ENCODE data around the gene PTMS. TPM values are rescaled to one million over a fixed set of nuclear protein-coding genes. Genes with fewer than 3 reads are reported as not detected.

Gene PTMS
- total and polyA plus RNA-seq, 9 of the 15 experiments (the other 6 are each of a cell fraction or from before 2014, with no cell fraction given): 5.1 to 287 (median 78.5) TPM

- TF ChIP-seq ZBTB5 (IDR thresholded peaks at IDR 0.05) (no peak; the same call in 1 of the 2 replicates), FOXJ3 (CRISPR knock-in tag; IDR thresholded peaks at IDR 0.05) (no peak), MAX (CRISPR knock-in tag; IDR thresholded peaks at IDR 0.05) (peak; percentile 96), TAF15 (IDR thresholded peaks at IDR 0.05; ENCODE audit: low read depth, low read length) (no peak), ZNF3 (CRISPR knock-in tag; IDR thresholded peaks at IDR 0.05) (no peak), ZNF253 (CRISPR knock-in tag; conservative IDR thresholded peaks at IDR 0.05) (no peak), NELFE (IDR thresholded peaks at IDR 0.05; ENCODE audit: insufficient read depth, insufficient read length) (no peak), STAT5B (CRISPR knock-in tag; IDR thresholded peaks at IDR 0.05) (no peak), KDM1A (IDR thresholded peaks at IDR 0.05) (no peak), MAFF (IDR thresholded peaks at IDR 0.05; ENCODE audit: low read length) (no peak), MAZ (CRISPR knock-in tag; conservative IDR thresholded peaks at IDR 0.05 in 1 of 2, IDR thresholded peaks at IDR 0.05 in 1 of 2) (peak; percentile 93 to 95), SRF (CRISPR knock-in tag; IDR thresholded peaks at IDR 0.05) (peak in 1 of 2 experiments; percentile 83; a peak in 2 of 4 replicates), ETS1 (conservative IDR thresholded peaks at IDR 0.05; ENCODE audit: control insufficient read depth, low read depth, low read length) (peak; percentile 78; the same call in 1 of the 2 replicates), HMG20B (CRISPR knock-in tag; IDR thresholded peaks at IDR 0.05) (no peak), HDAC1 (IDR thresholded peaks at IDR 0.05) (peak in 1 of 2 experiments; percentile 81; a peak in 2 of 4 replicates), TOE1 (IDR thresholded peaks at IDR 0.05; ENCODE audit: borderline replicate concordance) (peak; percentile 98), TOE1 (CRISPR knock-in tag; IDR thresholded peaks at IDR 0.05; ENCODE audit: borderline replicate concordance, low read depth) (no peak), HINFP (tag; conservative IDR thresholded peaks at IDR 0.05; ENCODE audit: low read depth) (no peak), MCM3 (IDR thresholded peaks at IDR 0.05) (no peak), MNT (conservative IDR thresholded peaks at IDR 0.05) (peak; percentile 96 to 97), ZNF561 (CRISPR knock-in tag; conservative IDR thresholded peaks at IDR 0.05) (no peak)
Measured at GRCh38 chr12:6723607-6724408, 42.4 kb upstream of the PTMS start, which contains the start of gene COPS7A (continued).

All from K562 (cell line).